HepG2 (cell line): ENCODE measurements around the gene NPHP3. TPM values are rescaled to one million over a fixed set of nuclear protein-coding genes. Genes with fewer than 3 reads are reported as not detected.

Experiments used
- RBM22 ChIP-seq: fragments of 200-400 bp; formaldehyde crosslinking; optimal IDR thresholded peaks from 2 replicates; pipeline ENCODE3; 2017; ENCODE audit warnings: mild to moderate bottlenecking, low read length, moderate library complexity
- SMAD3 ChIP-seq: sonication (generic); formaldehyde crosslinking; IDR thresholded peaks from 2 replicates; pipeline ENCODE4 v1.4.0; 2020; ENCODE audit warnings: missing genetic modification reagents
- TAF15 ChIP-seq: fragments of 200-400 bp; formaldehyde crosslinking; IDR thresholded peaks from one replicate; pipeline ENCODE4 v1.6.1; 2018; ENCODE audit warnings: mild to moderate bottlenecking, low read depth, low read length; ENCODE audit not compliant: poor library complexity, severe bottlenecking
- ZNF292 ChIP-seq: sonication (generic); formaldehyde crosslinking; IDR thresholded peaks from 2 replicates; pipeline ENCODE4 v1.8.1; 2022; ENCODE audit warnings: mild to moderate bottlenecking, low read depth, missing genetic modification reagents, borderline replicate concordance
- ZNF3 ChIP-seq: IDR thresholded peaks from 2 replicates; pipeline ENCODE4 v1.7.0; 2017; ENCODE audit warnings: inconsistent platforms
- ZNF354B ChIP-seq: sonication (generic); formaldehyde crosslinking; IDR thresholded peaks from 2 replicates; pipeline ENCODE4 v1.8.0; 2022; ENCODE audit warnings: mild to moderate bottlenecking, missing genetic modification reagents
- ZNF362 ChIP-seq: sonication (generic); formaldehyde crosslinking; IDR thresholded peaks from 2 replicates; pipeline ENCODE4 v1.4.0; 2020; ENCODE audit warnings: missing genetic modification reagents, mild to moderate bottlenecking, borderline replicate concordance
- ZNF800 ChIP-seq: sonication (generic); formaldehyde crosslinking; IDR thresholded peaks from 2 replicates; pipeline ENCODE4 v1.4.0; 2020; ENCODE audit warnings: missing genetic modification reagents
- polyA plus RNA-seq, 8 experiments: library from polyadenylated mRNA; depleted of rRNA in 3 of 8; stranded (reverse) in 7 of 8; unstranded in 1 of 8; fragments of >200 nt; fragmentation: Illumina TruSeq in 4 of 8; extraction: Trizol in 4 of 8; gene quantifications; 2 replicates each; pipeline versions ENCODE4 v1.2.1 to v1.2.3, GENCODE V29; 2011 to 2016; ENCODE audit warnings: low read depth in 4 of 8, missing spikeins in 1 of 8, mixed read lengths in 1 of 8; ENCODE audit not compliant: insufficient read depth in 1 of 8
- total RNA-seq, 5 experiments: library from RNA; depleted of rRNA; stranded (reverse); fragments of >200 nt; fragmentation: Illumina TruSeq; extraction: Trizol; gene quantifications; 2 replicates each; pipeline ENCODE4 v1.2.3, GENCODE V29; 2016; ENCODE audit warnings: low read depth in 1 of 5
- TF ChIP-seq, protein P1 (sequence below): sonication (generic); formaldehyde crosslinking; IDR thresholded peaks from 2 replicates; pipeline ENCODE4 v1.5.1; 2020; ENCODE audit warnings: missing genetic modification reagents, mild to moderate bottlenecking, borderline replicate concordance
- TF ChIP-seq, protein P2 (sequence below): IDR thresholded peaks from 2 replicates; pipeline ENCODE4 v1.6.1; 2016; ENCODE audit warnings: mild to moderate bottlenecking
- TF ChIP-seq, protein P3 (sequence below): sonication (generic); formaldehyde crosslinking; IDR thresholded peaks from 2 replicates; pipeline ENCODE4 v1.9.0; 2022; ENCODE audit warnings: missing genetic modification reagents, mild to moderate bottlenecking, borderline replicate concordance
- TF ChIP-seq, protein P4 (sequence below): sonication (generic); formaldehyde crosslinking; IDR thresholded peaks from 2 replicates; pipeline ENCODE4 v1.4.0; 2020; ENCODE audit warnings: mild to moderate bottlenecking, missing genetic modification reagents

Gene NPHP3
- total and polyA plus RNA-seq, 2 of the 13 experiments (the other 11 are each of a cell fraction or from before 2014, with no cell fraction given), result 11.0 to 20.2 TPM

GRCh38 chr3:132723024-132723950 is 1.1 kb upstream of the NPHP3 start (continued):
- TF ChIP-seq, protein P1, sequence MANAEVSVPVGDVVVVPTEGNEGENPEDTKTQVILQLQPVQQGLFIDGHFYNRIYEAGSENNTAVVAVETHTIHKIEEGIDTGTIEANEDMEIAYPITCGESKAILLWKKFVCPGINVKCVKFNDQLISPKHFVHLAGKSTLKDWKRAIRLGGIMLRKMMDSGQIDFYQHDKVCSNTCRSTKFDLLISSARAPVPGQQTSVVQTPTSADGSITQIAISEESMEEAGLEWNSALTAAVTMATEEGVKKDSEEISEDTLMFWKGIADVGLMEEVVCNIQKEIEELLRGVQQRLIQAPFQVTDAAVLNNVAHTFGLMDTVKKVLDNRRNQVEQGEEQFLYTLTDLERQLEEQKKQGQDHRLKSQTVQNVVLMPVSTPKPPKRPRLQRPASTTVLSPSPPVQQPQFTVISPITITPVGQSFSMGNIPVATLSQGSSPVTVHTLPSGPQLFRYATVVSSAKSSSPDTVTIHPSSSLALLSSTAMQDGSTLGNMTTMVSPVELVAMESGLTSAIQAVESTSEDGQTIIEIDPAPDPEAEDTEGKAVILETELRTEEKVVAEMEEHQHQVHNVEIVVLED, result no peak
- TF ChIP-seq ZNF800 (CRISPR knock-in tag) (no peak), TAF15 (no peak), SMAD3 (CRISPR knock-in tag) (no peak), ZNF354B (CRISPR knock-in tag) (no peak), RBM22 (no peak), ZNF362 (CRISPR knock-in tag) (no peak), ZNF292 (CRISPR knock-in tag) (0 out of 2 replicates have a peak, but pooled peaks have one; percentile 31), ZNF3 (CRISPR knock-in tag) (no peak)
- TF ChIP-seq, protein P2, sequence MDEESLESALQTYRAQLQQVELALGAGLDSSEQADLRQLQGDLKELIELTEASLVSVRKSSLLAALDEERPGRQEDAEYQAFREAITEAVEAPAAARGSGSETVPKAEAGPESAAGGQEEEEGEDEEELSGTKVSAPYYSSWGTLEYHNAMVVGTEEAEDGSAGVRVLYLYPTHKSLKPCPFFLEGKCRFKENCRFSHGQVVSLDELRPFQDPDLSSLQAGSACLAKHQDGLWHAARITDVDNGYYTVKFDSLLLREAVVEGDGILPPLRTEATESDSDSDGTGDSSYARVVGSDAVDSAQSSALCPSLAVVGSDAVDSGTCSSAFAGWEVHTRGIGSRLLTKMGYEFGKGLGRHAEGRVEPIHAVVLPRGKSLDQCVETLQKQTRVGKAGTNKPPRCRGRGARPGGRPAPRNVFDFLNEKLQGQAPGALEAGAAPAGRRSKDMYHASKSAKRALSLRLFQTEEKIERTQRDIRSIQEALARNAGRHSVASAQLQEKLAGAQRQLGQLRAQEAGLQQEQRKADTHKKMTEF (CRISPR knock-in tag), result no peak
- TF ChIP-seq, protein P3, sequence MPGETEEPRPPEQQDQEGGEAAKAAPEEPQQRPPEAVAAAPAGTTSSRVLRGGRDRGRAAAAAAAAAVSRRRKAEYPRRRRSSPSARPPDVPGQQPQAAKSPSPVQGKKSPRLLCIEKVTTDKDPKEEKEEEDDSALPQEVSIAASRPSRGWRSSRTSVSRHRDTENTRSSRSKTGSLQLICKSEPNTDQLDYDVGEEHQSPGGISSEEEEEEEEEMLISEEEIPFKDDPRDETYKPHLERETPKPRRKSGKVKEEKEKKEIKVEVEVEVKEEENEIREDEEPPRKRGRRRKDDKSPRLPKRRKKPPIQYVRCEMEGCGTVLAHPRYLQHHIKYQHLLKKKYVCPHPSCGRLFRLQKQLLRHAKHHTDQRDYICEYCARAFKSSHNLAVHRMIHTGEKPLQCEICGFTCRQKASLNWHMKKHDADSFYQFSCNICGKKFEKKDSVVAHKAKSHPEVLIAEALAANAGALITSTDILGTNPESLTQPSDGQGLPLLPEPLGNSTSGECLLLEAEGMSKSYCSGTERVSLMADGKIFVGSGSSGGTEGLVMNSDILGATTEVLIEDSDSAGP (CRISPR knock-in tag), result no peak
- TF ChIP-seq, protein P4, sequence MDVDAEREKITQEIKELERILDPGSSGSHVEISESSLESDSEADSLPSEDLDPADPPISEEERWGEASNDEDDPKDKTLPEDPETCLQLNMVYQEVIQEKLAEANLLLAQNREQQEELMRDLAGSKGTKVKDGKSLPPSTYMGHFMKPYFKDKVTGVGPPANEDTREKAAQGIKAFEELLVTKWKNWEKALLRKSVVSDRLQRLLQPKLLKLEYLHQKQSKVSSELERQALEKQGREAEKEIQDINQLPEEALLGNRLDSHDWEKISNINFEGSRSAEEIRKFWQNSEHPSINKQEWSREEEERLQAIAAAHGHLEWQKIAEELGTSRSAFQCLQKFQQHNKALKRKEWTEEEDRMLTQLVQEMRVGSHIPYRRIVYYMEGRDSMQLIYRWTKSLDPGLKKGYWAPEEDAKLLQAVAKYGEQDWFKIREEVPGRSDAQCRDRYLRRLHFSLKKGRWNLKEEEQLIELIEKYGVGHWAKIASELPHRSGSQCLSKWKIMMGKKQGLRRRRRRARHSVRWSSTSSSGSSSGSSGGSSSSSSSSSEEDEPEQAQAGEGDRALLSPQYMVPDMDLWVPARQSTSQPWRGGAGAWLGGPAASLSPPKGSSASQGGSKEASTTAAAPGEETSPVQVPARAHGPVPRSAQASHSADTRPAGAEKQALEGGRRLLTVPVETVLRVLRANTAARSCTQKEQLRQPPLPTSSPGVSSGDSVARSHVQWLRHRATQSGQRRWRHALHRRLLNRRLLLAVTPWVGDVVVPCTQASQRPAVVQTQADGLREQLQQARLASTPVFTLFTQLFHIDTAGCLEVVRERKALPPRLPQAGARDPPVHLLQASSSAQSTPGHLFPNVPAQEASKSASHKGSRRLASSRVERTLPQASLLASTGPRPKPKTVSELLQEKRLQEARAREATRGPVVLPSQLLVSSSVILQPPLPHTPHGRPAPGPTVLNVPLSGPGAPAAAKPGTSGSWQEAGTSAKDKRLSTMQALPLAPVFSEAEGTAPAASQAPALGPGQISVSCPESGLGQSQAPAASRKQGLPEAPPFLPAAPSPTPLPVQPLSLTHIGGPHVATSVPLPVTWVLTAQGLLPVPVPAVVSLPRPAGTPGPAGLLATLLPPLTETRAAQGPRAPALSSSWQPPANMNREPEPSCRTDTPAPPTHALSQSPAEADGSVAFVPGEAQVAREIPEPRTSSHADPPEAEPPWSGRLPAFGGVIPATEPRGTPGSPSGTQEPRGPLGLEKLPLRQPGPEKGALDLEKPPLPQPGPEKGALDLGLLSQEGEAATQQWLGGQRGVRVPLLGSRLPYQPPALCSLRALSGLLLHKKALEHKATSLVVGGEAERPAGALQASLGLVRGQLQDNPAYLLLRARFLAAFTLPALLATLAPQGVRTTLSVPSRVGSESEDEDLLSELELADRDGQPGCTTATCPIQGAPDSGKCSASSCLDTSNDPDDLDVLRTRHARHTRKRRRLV (CRISPR knock-in tag), result no peak
